H9 (cell line): ENCODE data around the gene SLC39A7. TPM values are rescaled to one million over a fixed set of nuclear protein-coding genes. Genes with fewer than 3 reads are reported as not detected.

ENCODE experiments used
- DNase-seq: peaks from one replicate; pipeline ENCODE4 v3.0.0-alpha.2; 2017
- H2AFZ ChIP-seq: one replicate; pipeline ENCODE4 v1.6.1; 2013; ENCODE audit warnings: mild to moderate bottlenecking, low read length, control low read depth, moderate library complexity
- H2AK5ac ChIP-seq: 2 replicates; pipeline ENCODE4 v1.6.1; 2013; ENCODE audit warnings: low read length, control low read depth, mixed read lengths; ENCODE audit not compliant: insufficient read length
- H2BK120ac ChIP-seq: one replicate; pipeline ENCODE4 v1.6.1; 2013; ENCODE audit warnings: low read depth, mild to moderate bottlenecking, low read length, control low read depth, inconsistent platforms; ENCODE audit not compliant: poor library complexity, severe bottlenecking
- H2BK12ac ChIP-seq: 2 replicates; pipeline ENCODE4 v1.6.1; 2013; ENCODE audit warnings: low read length, control low read depth, mixed read lengths, low read depth; ENCODE audit not compliant: insufficient read length
- H2BK15ac ChIP-seq: 2 replicates; pipeline ENCODE4 v1.6.1; 2013; ENCODE audit warnings: low read depth, low read length, control low read depth
- H2BK20ac ChIP-seq: one replicate; pipeline ENCODE4 v1.6.1; 2013; ENCODE audit warnings: low read depth, mild to moderate bottlenecking, low read length, control low read depth, inconsistent platforms; ENCODE audit not compliant: poor library complexity, severe bottlenecking
- H2BK5ac ChIP-seq: 2 replicates; pipeline ENCODE4 v1.6.1; 2013; ENCODE audit warnings: low read length, control low read depth, mixed read lengths; ENCODE audit not compliant: insufficient read length
- H3K14ac ChIP-seq: 2 replicates; pipeline ENCODE4 v1.6.1; 2013; ENCODE audit warnings: low read length, control low read depth; ENCODE audit not compliant: insufficient read depth
- H3K18ac ChIP-seq: 2 replicates; pipeline ENCODE4 v1.6.1; 2013; ENCODE audit warnings: low read depth, mild to moderate bottlenecking, mixed read lengths, low read length, control low read depth; ENCODE audit not compliant: insufficient read length
- H3K23ac ChIP-seq: 2 replicates; pipeline ENCODE4 v1.6.1; 2013; ENCODE audit warnings: low read length, control low read depth, mixed read lengths, low read depth; ENCODE audit not compliant: insufficient read length
- H3K23me2 ChIP-seq: 2 replicates; pipeline ENCODE4 v1.6.1; 2013; ENCODE audit warnings: low read depth, mild to moderate bottlenecking, mixed read lengths, low read length, control low read depth; ENCODE audit not compliant: insufficient read length, poor library complexity, severe bottlenecking
- H3K27ac ChIP-seq: 2 replicates; pipeline ENCODE4 v1.5.1; 2013; ENCODE audit warnings: low read length, control low read depth, mixed read lengths, low read depth; ENCODE audit not compliant: insufficient read length
- H3K27me3 ChIP-seq: 2 replicates; pipeline ENCODE4 v1.6.1; 2013; ENCODE audit warnings: low read length, control low read depth, inconsistent platforms; ENCODE audit not compliant: insufficient read depth
- H3K4ac ChIP-seq: 2 replicates; pipeline ENCODE4 v1.6.1; 2013; ENCODE audit warnings: low read depth, mild to moderate bottlenecking, control low read depth, inconsistent platforms, low read length, moderate library complexity
- H3K4me1 ChIP-seq: 2 replicates; pipeline ENCODE4 v1.6.1; 2013; ENCODE audit warnings: low read length, control low read depth, inconsistent platforms; ENCODE audit not compliant: insufficient read depth
- H3K4me2 ChIP-seq: 2 replicates; pipeline ENCODE4 v1.6.1; 2013; ENCODE audit warnings: low read length, control low read depth, mixed read lengths; ENCODE audit not compliant: insufficient read length, insufficient read depth
- H3K56ac ChIP-seq: 2 replicates; pipeline ENCODE4 v1.6.1; 2013; ENCODE audit warnings: low read depth, mild to moderate bottlenecking, mixed read lengths, low read length, control low read depth; ENCODE audit not compliant: insufficient read length
- H3K79me1 ChIP-seq: 2 replicates; pipeline ENCODE4 v1.6.1; 2013; ENCODE audit warnings: low read depth, mild to moderate bottlenecking, moderate library complexity, low read length, control low read depth, inconsistent platforms; ENCODE audit not compliant: insufficient read depth, poor library complexity, severe bottlenecking
- H3K79me2 ChIP-seq: 2 replicates; pipeline ENCODE4 v1.6.1; 2013; ENCODE audit warnings: low read length, control low read depth, inconsistent platforms; ENCODE audit not compliant: insufficient read depth
- H3K9ac ChIP-seq: 2 replicates; pipeline ENCODE4 v1.6.1; 2013; ENCODE audit warnings: low read length, control low read depth, mixed read lengths; ENCODE audit not compliant: insufficient read length; ENCODE audit errors: extremely low read depth
- H3K9me3 ChIP-seq: one replicate; pipeline ENCODE4 v1.6.1; 2013; ENCODE audit warnings: low read depth, low read length, inconsistent platforms; ENCODE audit not compliant: control insufficient read depth
- H3T11ph ChIP-seq: one replicate; pipeline ENCODE4 v1.6.1; 2013; ENCODE audit warnings: mild to moderate bottlenecking, low read length, control low read depth, inconsistent platforms
- H4K20me1 ChIP-seq: one replicate; pipeline ENCODE4 v1.6.1; 2013; ENCODE audit not compliant: control insufficient read depth, insufficient read length, insufficient read depth
- H4K5ac ChIP-seq: 2 replicates; pipeline ENCODE4 v1.6.1; 2013; ENCODE audit warnings: low read depth, mild to moderate bottlenecking, mixed read lengths, low read length, control low read depth; ENCODE audit not compliant: insufficient read length
- H4K8ac ChIP-seq: replicated peaks from 2 replicates; pipeline ENCODE4 v1.6.1; 2013; ENCODE audit warnings: low read length, control low read depth, mixed read lengths, low read depth; ENCODE audit not compliant: insufficient read length
- H4K91ac ChIP-seq: 2 replicates; pipeline ENCODE4 v1.6.1; 2013; ENCODE audit warnings: low read depth, mild to moderate bottlenecking, moderate library complexity, mixed read lengths, low read length, control low read depth; ENCODE audit not compliant: insufficient read length
- H3K27ac Mint-ChIP-seq, 3 experiments: 2 replicates in 2 of 3; 3 replicates in 1 of 3; pipeline ENCODE4 v1.8.0; 2020 to 2021; ENCODE audit warnings: mixed read lengths in 3 of 3, mild to moderate bottlenecking in 1 of 3, moderate library complexity in 1 of 3
- H3K27me3 Mint-ChIP-seq: 2 replicates; pipeline ENCODE4 v1.8.0; 2021; ENCODE audit warnings: low read depth, mild to moderate bottlenecking, moderate library complexity, mixed read lengths
- H3K36me3 Mint-ChIP-seq, 3 experiments: 2 replicates in 2 of 3; 3 replicates in 1 of 3; pipeline ENCODE4 v1.8.0; 2020 to 2021; ENCODE audit warnings: low read depth in 3 of 3, mixed read lengths in 3 of 3; ENCODE audit not compliant: insufficient read depth in 1 of 3
- H3K4me1 Mint-ChIP-seq, 2 experiments: 2 replicates each; pipeline ENCODE4 v1.8.0; 2020; ENCODE audit warnings: mixed read lengths in 2 of 2
- H3K4me3 Mint-ChIP-seq, 2 experiments: 2 replicates in 1 of 2; 3 replicates in 1 of 2; pipeline ENCODE4 v1.8.0; 2020 to 2021; ENCODE audit warnings: mild to moderate bottlenecking in 2 of 2, mixed read lengths in 2 of 2, moderate library complexity in 1 of 2
- H3K9me3 Mint-ChIP-seq, 2 experiments: 2 replicates in 1 of 2; 3 replicates in 1 of 2; pipeline ENCODE4 v1.8.0; 2020; ENCODE audit warnings: mild to moderate bottlenecking in 2 of 2, mixed read lengths in 2 of 2, moderate library complexity in 1 of 2
- CTCF ChIP-seq: fragments of 200-600 bp; sonication (generic); conservative IDR thresholded peaks from 3 replicates; pipeline ENCODE4 v1.8.0; 2021; ENCODE audit warnings: antibody characterized with exemption, mild to moderate bottlenecking
- WGBS: extraction: QIAGEN DNeasy Blood & Tissue Kit; methylation state at CpG from one replicate; pipeline ENCODE4 v1.1.7; 2013; ENCODE audit warnings: missing lambda C conversion rate, low lambda C conversion rate, mixed read lengths; ENCODE audit not compliant: insufficient read length; ENCODE audit errors: extremely low coverage; 5-methylcytosine and 5-hydroxymethylcytosine counted together
- total RNA-seq: library from RNA; stranded (reverse); gene quantifications from 2 replicates; pipeline ENCODE4 v1.2.1, GENCODE V29; 2021

The SLC39A7 gene
- total RNA-seq, 1 experiment from 2014 or later, result 107 TPM

- no peaks in the 10 kb centered on the region for H3K79me1 ChIP-seq
- Mint-ChIP-seq H3K36me3 (peaks cover 38 to 56% (median 46%) of the 10 kb centered on the region in 3 experiments), H3K4me3 (peak overlapping the region; percentile 96 to 99), H3K27me3 (no peaks in the 10 kb centered on the region), H3K27ac (peak overlapping the region; percentile 42 to 89 (median 75); a peak in 5 of 7 replicates), H3K9me3 (no peaks in the 10 kb centered on the region; a peak in 1 of 5 replicates), H3K4me1 (peaks cover 34 to 44% of the 10 kb centered on the region in 2 experiments)
- DNase-seq, result no peak
- no peak overlapping the region for H3K18ac ChIP-seq
- no CpG with 5 or more reads among the region's 26 CpGs for WGBS
- no peaks in the 10 kb centered on the region for H4K20me1 ChIP-seq
- no peak overlapping the region for H3K56ac ChIP-seq
- no peak overlapping the region for H4K91ac ChIP-seq
- H2BK5ac ChIP-seq, result no peak overlapping the region
- no peaks in the 10 kb centered on the region for H3K27me3 ChIP-seq
- no peak overlapping the region for H2BK120ac ChIP-seq
- no peak overlapping the region for H4K8ac ChIP-seq
- H2BK12ac ChIP-seq, result no peak overlapping the region
- no peak overlapping the region for H3K23ac ChIP-seq
- H3K27ac ChIP-seq, result no peak overlapping the region
- peak overlapping the region; percentile 73 for H3K9ac ChIP-seq
- no peaks in the 10 kb centered on the region for H3K9me3 ChIP-seq
- H2BK15ac ChIP-seq, result no peak overlapping the region
- H3K4ac ChIP-seq, result no peak overlapping the region
- no peak overlapping the region for H2AFZ ChIP-seq
- no peak overlapping the region for H2BK20ac ChIP-seq
- H3K79me2 ChIP-seq, result peaks cover 4% of the 10 kb centered on the region; the same call in 1 of the 2 replicates
- TF ChIP-seq CTCF, result no peak
- peaks cover 9% of the 10 kb centered on the region for H3K23me2 ChIP-seq
- H3K4me2 ChIP-seq, result peak overlapping the region; percentile 86
- H4K5ac ChIP-seq, result no peak overlapping the region
- 0 out of 2 replicates have a peak overlapping the region, but pooled peaks have one; percentile 87 for H3K14ac ChIP-seq
- H3T11ph ChIP-seq, result no peak overlapping the region
- H3K4me1 ChIP-seq, result peaks cover 9% of the 10 kb centered on the region; the same call in 1 of the 2 replicates
- no peak overlapping the region for H2AK5ac ChIP-seq
Observed at GRCh38 chr6:33199687-33200218, 914 bp upstream of the SLC39A7 start.
